Measurements from ENCODE around the gene PIGQ.
A peak's percentile ranks its signal among the peaks of the same experiment; 100 is the strongest.
"Not testable (repeated sequence)": the region's sequence is repeated elsewhere in the genome, so short reads cannot be mapped to it uniquely, and the experiment has no call there.

Gene PIGQ

GRCh38 chr16:593807-594206, 24.0 kb downstream of the PIGQ start:
- Histone ChIP-seq H3K9me3 (ENCODE audit: control insufficient read depth in 2 of 2, low read length in 2 of 2) (no peaks in the 10 kb centered on the region), H3K4me1 (ENCODE audit: control insufficient read depth in 2 of 2, insufficient read depth in 2 of 2, low read length in 2 of 2) (peaks cover 43 to 49% of the 10 kb centered on the region in 2 donors), H3K27me3 (ENCODE audit: control insufficient read depth in 2 of 2, insufficient read depth in 2 of 2, low read length in 2 of 2) (no peaks in the 10 kb centered on the region), H3K4me3 (ENCODE audit: low read length in 2 of 2) (peak overlapping the region; percentile 54 to 61), H3K27ac (ENCODE audit: low read depth in 2 of 2, low read length in 2 of 2) (peak overlapping the region; percentile 92 to 96), H3K36me3 (ENCODE audit: control insufficient read depth in 2 of 2, insufficient read depth in 2 of 2, low read length in 2 of 2) (peaks cover 0 to 12% of the 10 kb centered on the region in 2 donors), H3K9ac (ENCODE audit: low read depth in 1 of 2, low read length in 2 of 2) (peak overlapping the region; percentile 63 to 98)

GRCh38 chr16:595094-595528, 25.3 kb downstream of the PIGQ start:
- no peaks in the 10 kb centered on the region for H3K9me3 ChIP-seq (ENCODE audit: control insufficient read depth in 2 of 2, low read length in 2 of 2)
- peaks cover 43 to 55% of the 10 kb centered on the region in 2 donors for H3K4me1 ChIP-seq (ENCODE audit: control insufficient read depth in 2 of 2, insufficient read depth in 2 of 2, low read length in 2 of 2)
- peak overlapping the region in 1 of 2 donors; percentile 24 for H3K9ac ChIP-seq (ENCODE audit: low read depth in 1 of 2, low read length in 2 of 2)
- H3K27ac ChIP-seq (ENCODE audit: low read depth in 2 of 2, low read length in 2 of 2) = no peak overlapping the region
- peaks cover 0 to 18% of the 10 kb centered on the region in 2 donors for H3K36me3 ChIP-seq (ENCODE audit: control insufficient read depth in 2 of 2, insufficient read depth in 2 of 2, low read length in 2 of 2)
- no peak overlapping the region for H3K4me3 ChIP-seq (ENCODE audit: low read length in 2 of 2)
- H3K27me3 ChIP-seq (ENCODE audit: control insufficient read depth in 2 of 2, insufficient read depth in 2 of 2, low read length in 2 of 2) = no peaks in the 10 kb centered on the region

- no peaks in the 10 kb centered on the region for H3K27me3 ChIP-seq (ENCODE audit: control insufficient read depth in 2 of 2, insufficient read depth in 2 of 2, low read length in 2 of 2)
- H3K9me3 ChIP-seq (ENCODE audit: control insufficient read depth in 2 of 2, low read length in 2 of 2) = no peaks in the 10 kb centered on the region
- no peak overlapping the region for H3K4me3 ChIP-seq (ENCODE audit: low read length in 2 of 2)
- no peak overlapping the region for H3K9ac ChIP-seq (ENCODE audit: low read depth in 1 of 2, low read length in 2 of 2)
- peaks cover 33 to 48% of the 10 kb centered on the region in 2 donors for H3K4me1 ChIP-seq (ENCODE audit: control insufficient read depth in 2 of 2, insufficient read depth in 2 of 2, low read length in 2 of 2)
- H3K27ac ChIP-seq (ENCODE audit: low read depth in 2 of 2, low read length in 2 of 2) = no peak overlapping the region
- peaks cover 0 to 18% of the 10 kb centered on the region in 2 donors for H3K36me3 ChIP-seq (ENCODE audit: control insufficient read depth in 2 of 2, insufficient read depth in 2 of 2, low read length in 2 of 2)
These were observed 26.4 kb downstream of the PIGQ start for GRCh38 chr16:595942-596735.

GRCh38 chr16:596736-597060, 26.9 kb downstream of the PIGQ start:
- no peak overlapping the region for H3K4me3 ChIP-seq (ENCODE audit: low read length in 2 of 2)
- H3K36me3 ChIP-seq (ENCODE audit: control insufficient read depth in 2 of 2, insufficient read depth in 2 of 2, low read length in 2 of 2) = peaks cover 0 to 18% of the 10 kb centered on the region in 2 donors
- no peaks in the 10 kb centered on the region for H3K27me3 ChIP-seq (ENCODE audit: control insufficient read depth in 2 of 2, insufficient read depth in 2 of 2, low read length in 2 of 2)
- H3K4me1 ChIP-seq (ENCODE audit: control insufficient read depth in 2 of 2, insufficient read depth in 2 of 2, low read length in 2 of 2) = peaks cover 31 to 45% of the 10 kb centered on the region in 2 donors
- no peak overlapping the region for H3K27ac ChIP-seq (ENCODE audit: low read depth in 2 of 2, low read length in 2 of 2)
- H3K9ac ChIP-seq (ENCODE audit: low read depth in 1 of 2, low read length in 2 of 2) = no peak overlapping the region
- H3K9me3 ChIP-seq (ENCODE audit: control insufficient read depth in 2 of 2, low read length in 2 of 2) = no peaks in the 10 kb centered on the region

GRCh38 chr16:597655-598054, 27.9 kb downstream of the PIGQ start:
- H3K9ac ChIP-seq (ENCODE audit: low read depth in 1 of 2, low read length in 2 of 2); H3K4me3 ChIP-seq (ENCODE audit: low read length in 2 of 2); H3K27me3 ChIP-seq (ENCODE audit: control insufficient read depth in 2 of 2, insufficient read depth in 2 of 2, low read length in 2 of 2); H3K27ac ChIP-seq (ENCODE audit: low read depth in 2 of 2, low read length in 2 of 2); H3K9me3 ChIP-seq (ENCODE audit: control insufficient read depth in 2 of 2, low read length in 2 of 2): not testable (repeated sequence)
- peaks cover 0 to 18% of the 10 kb centered on the region in 2 donors for H3K36me3 ChIP-seq (ENCODE audit: control insufficient read depth in 2 of 2, insufficient read depth in 2 of 2, low read length in 2 of 2)
- H3K4me1 ChIP-seq (ENCODE audit: control insufficient read depth in 2 of 2, insufficient read depth in 2 of 2, low read length in 2 of 2) = peaks cover 21 to 35% of the 10 kb centered on the region in 2 donors

GRCh38 chr16:598823-599739, 29.3 kb downstream of the PIGQ start:
- Histone ChIP-seq H3K27me3 (ENCODE audit: control insufficient read depth in 2 of 2, insufficient read depth in 2 of 2, low read length in 2 of 2) (no peaks in the 10 kb centered on the region), H3K9me3 (ENCODE audit: control insufficient read depth in 2 of 2, low read length in 2 of 2) (no peaks in the 10 kb centered on the region), H3K4me3 (ENCODE audit: low read length in 2 of 2) (no peak overlapping the region), H3K36me3 (ENCODE audit: control insufficient read depth in 2 of 2, insufficient read depth in 2 of 2, low read length in 2 of 2) (peaks cover 0 to 18% of the 10 kb centered on the region in 2 donors), H3K9ac (ENCODE audit: low read depth in 1 of 2, low read length in 2 of 2) (no peak overlapping the region), H3K4me1 (ENCODE audit: control insufficient read depth in 2 of 2, insufficient read depth in 2 of 2, low read length in 2 of 2) (peaks cover 8 to 22% of the 10 kb centered on the region in 2 donors), H3K27ac (ENCODE audit: low read depth in 2 of 2, low read length in 2 of 2) (peak overlapping the region in 1 of 2 donors; percentile 52)

- H3K27ac ChIP-seq (ENCODE audit: low read depth in 2 of 2, low read length in 2 of 2) = no peak overlapping the region
- H3K4me1 ChIP-seq (ENCODE audit: control insufficient read depth in 2 of 2, insufficient read depth in 2 of 2, low read length in 2 of 2) = peaks cover 0 to 9% of the 10 kb centered on the region in 2 donors
- no peaks in the 10 kb centered on the region for H3K27me3 ChIP-seq (ENCODE audit: control insufficient read depth in 2 of 2, insufficient read depth in 2 of 2, low read length in 2 of 2)
- no peak overlapping the region for H3K9ac ChIP-seq (ENCODE audit: low read depth in 1 of 2, low read length in 2 of 2)
- H3K9me3 ChIP-seq (ENCODE audit: control insufficient read depth in 2 of 2, low read length in 2 of 2) = no peaks in the 10 kb centered on the region
- peaks cover 0 to 18% of the 10 kb centered on the region in 2 donors for H3K36me3 ChIP-seq (ENCODE audit: control insufficient read depth in 2 of 2, insufficient read depth in 2 of 2, low read length in 2 of 2)
- H3K4me3 ChIP-seq (ENCODE audit: low read length in 2 of 2) = no peak overlapping the region
These were observed 31.0 kb downstream of the PIGQ start for GRCh38 chr16:600781-601180.

GRCh38 chr16:603933-604332, 34.2 kb downstream of the PIGQ start:
- no peak overlapping the region for H3K9ac ChIP-seq (ENCODE audit: low read depth in 1 of 2, low read length in 2 of 2)
- no peak overlapping the region for H3K4me3 ChIP-seq (ENCODE audit: low read length in 2 of 2)
- H3K27ac ChIP-seq (ENCODE audit: low read depth in 2 of 2, low read length in 2 of 2) = no peak overlapping the region
- no peaks in the 10 kb centered on the region for H3K27me3 ChIP-seq (ENCODE audit: control insufficient read depth in 2 of 2, insufficient read depth in 2 of 2, low read length in 2 of 2)
- H3K36me3 ChIP-seq (ENCODE audit: control insufficient read depth in 2 of 2, insufficient read depth in 2 of 2, low read length in 2 of 2) = peaks cover 0 to 5% of the 10 kb centered on the region in 2 donors
- no peaks in the 10 kb centered on the region for H3K9me3 ChIP-seq (ENCODE audit: control insufficient read depth in 2 of 2, low read length in 2 of 2)
- H3K4me1 ChIP-seq (ENCODE audit: control insufficient read depth in 2 of 2, insufficient read depth in 2 of 2, low read length in 2 of 2) = peaks cover 0 to 5% of the 10 kb centered on the region in 2 donors

- no peaks in the 10 kb centered on the region for H3K27me3 ChIP-seq (ENCODE audit: control insufficient read depth in 2 of 2, insufficient read depth in 2 of 2, low read length in 2 of 2)
- H3K9ac ChIP-seq (ENCODE audit: low read depth in 1 of 2, low read length in 2 of 2) = no peak overlapping the region
- H3K9me3 ChIP-seq (ENCODE audit: control insufficient read depth in 2 of 2, low read length in 2 of 2) = no peaks in the 10 kb centered on the region
- no peak overlapping the region for H3K27ac ChIP-seq (ENCODE audit: low read depth in 2 of 2, low read length in 2 of 2)
- H3K36me3 ChIP-seq (ENCODE audit: control insufficient read depth in 2 of 2, insufficient read depth in 2 of 2, low read length in 2 of 2) = no peaks in the 10 kb centered on the region
- H3K4me3 ChIP-seq (ENCODE audit: low read length in 2 of 2) = no peak overlapping the region
- H3K4me1 ChIP-seq (ENCODE audit: control insufficient read depth in 2 of 2, insufficient read depth in 2 of 2, low read length in 2 of 2) = peaks cover 4 to 5% of the 10 kb centered on the region in 2 donors
These were observed 37.0 kb downstream of the PIGQ start for GRCh38 chr16:606656-607307.
